Measurements from ENCODE around the gene GATA3.

The GATA3 gene

DNA sequence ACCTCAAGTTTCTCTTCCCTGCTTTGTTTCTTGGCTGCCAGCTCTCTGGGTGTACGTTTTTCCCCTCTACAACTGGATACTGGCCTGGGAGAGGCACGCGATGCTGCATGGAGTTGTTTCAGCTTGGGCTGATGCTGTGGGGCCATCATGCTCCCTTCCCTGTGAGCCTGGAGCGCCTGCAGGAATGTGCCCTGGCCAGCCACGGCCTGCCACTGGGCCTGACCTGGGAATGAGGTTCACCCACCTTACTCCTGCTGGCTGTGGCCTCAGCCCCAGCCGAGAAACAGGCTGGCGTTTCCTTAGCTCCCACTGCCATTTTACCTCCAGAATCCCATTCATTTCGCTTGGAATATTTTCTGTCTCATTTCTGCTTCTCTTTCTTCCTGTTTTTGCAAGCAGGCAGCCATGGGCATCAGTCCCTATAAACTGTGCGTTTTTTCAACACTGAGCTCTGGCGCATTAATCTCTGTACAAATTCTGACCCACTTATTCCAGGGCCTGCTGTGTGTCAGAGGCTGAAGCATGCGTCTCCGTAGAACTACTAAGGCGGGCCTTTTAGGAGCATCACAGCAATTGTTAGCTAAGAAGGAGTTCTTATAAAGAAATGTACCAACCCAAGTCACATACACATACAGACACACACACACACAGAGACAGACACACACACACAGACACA, 57.9 kb downstream of the GATA3 start:
- H3K4me3 ChIP-seq (ENCODE audit: low read depth, low read length): no peak overlapping the region
- no peak for DNase-seq (ENCODE audit: low read depth)
- TF ChIP-seq, protein P1, sequence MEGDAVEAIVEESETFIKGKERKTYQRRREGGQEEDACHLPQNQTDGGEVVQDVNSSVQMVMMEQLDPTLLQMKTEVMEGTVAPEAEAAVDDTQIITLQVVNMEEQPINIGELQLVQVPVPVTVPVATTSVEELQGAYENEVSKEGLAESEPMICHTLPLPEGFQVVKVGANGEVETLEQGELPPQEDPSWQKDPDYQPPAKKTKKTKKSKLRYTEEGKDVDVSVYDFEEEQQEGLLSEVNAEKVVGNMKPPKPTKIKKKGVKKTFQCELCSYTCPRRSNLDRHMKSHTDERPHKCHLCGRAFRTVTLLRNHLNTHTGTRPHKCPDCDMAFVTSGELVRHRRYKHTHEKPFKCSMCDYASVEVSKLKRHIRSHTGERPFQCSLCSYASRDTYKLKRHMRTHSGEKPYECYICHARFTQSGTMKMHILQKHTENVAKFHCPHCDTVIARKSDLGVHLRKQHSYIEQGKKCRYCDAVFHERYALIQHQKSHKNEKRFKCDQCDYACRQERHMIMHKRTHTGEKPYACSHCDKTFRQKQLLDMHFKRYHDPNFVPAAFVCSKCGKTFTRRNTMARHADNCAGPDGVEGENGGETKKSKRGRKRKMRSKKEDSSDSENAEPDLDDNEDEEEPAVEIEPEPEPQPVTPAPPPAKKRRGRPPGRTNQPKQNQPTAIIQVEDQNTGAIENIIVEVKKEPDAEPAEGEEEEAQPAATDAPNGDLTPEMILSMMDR (IDR thresholded peaks at IDR 0.05; ENCODE audit: insufficient read depth, low read depth, low read length, missing control alignments): no peak

DNA sequence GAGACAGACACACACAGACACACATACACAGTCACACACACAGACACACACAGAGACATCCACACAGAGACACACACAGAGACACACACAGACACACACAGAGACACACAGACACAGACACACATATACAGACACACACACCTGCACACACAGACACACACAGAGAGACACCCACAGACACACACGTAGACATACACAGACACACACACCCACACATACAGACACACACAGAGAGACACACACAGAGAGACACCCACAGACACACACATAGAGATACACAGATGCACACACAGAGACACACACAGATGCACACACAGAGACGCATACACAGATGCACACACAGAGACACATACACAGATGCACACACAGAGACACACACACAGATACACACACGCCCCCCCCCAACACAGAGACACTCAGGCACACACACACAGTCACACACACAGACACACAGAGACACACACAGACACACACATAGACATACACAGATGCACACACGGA, 58.5 kb downstream of the GATA3 start:
- TF ChIP-seq, protein P1 (IDR thresholded peaks at IDR 0.05; ENCODE audit: insufficient read depth, low read depth, low read length, missing control alignments): no peak
- DNase-seq (ENCODE audit: low read depth): no peak
- H3K4me3 ChIP-seq (ENCODE audit: low read depth, low read length): no peak overlapping the region

DNA sequence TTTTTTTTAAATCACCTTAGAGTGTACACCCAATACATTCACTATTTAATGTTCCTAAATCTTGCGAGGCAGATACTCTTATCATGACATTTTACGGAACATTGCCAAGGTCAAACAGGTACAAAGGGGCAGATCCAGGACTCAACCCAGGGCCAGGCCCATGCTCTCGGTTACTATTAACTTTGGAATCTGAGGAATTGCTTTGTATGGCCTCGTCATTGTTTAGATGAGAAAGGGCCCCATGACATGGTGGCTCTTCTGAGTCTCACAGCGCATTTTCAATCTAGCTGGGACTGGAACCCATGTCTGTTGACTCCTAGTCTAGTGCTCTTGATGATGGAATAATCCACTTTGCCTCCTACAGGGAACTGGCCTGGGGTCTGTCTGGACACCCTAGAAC, 59.1 kb downstream of the GATA3 start:
- H3K4me3 ChIP-seq (ENCODE audit: low read depth, low read length): no peak overlapping the region
- no peak for DNase-seq (ENCODE audit: low read depth)
- TF ChIP-seq, protein P1 (IDR thresholded peaks at IDR 0.05; ENCODE audit: insufficient read depth, low read depth, low read length, missing control alignments): no peak

DNA sequence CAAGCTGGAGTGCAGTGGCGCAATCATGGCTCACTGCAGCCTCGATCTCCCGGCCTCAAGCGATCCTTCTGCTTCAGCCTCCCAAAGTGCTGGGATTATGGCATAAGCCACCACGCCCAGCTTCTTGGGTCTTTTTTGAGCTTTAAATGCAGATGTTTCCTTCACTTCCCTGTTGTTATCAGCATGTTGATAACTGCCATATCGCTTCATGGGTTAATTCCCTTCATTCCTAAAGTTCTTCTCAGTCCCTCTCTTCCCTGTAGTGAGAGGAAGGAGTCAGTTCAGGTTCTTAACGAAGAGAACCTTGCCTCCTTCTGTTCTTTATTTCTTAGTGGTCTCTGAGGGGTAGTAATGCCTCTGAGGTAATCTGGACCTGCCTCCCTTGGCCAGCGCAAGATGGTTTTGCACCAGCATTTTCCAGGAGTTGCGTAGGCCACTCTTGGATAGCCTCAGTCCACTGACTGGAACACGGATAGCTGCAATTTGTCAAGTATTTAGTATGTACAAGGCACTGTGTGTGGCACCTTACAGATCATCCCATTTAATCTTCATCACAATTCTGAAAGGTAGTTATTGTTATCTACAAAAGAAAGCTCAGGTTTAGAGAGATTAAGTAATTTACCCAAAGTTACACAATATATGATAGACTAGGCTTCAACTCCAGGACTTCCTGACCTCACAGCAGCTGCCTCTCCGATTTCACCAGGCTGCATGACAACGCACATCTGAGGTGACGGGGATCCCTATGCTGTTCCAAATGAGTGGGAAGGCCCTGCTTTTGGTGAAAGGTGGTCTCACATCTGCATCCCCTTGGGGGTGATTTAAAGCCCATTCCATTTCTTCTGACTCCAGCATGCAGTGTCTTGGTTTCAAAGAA, 60.5 kb downstream of the GATA3 start:
- DNase-seq (ENCODE audit: low read depth): no peak
- no peak overlapping the region for H3K4me3 ChIP-seq (ENCODE audit: low read depth, low read length)
- TF ChIP-seq, protein P1 (IDR thresholded peaks at IDR 0.05; ENCODE audit: insufficient read depth, low read depth, low read length, missing control alignments): no peak

DNA sequence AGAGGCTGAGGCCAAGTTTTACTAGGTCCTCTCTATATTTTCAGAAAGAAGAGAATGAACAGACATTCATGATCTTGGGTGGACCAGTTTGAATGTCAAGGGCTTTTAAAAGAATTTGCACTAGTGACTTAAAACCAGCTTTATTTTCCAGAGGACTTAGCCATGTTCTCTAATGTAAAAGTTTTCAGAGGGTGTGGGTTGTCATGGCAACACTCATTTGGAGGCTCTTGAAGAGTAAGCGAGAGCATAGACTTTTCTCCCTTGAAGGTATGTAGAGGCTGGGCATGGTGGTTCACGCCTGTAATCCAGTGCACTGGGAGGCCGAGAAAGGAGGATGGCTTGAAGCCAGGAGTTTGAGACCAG, 61.1 kb downstream of the GATA3 start:
- DNase-seq (ENCODE audit: low read depth): no peak
- H3K4me3 ChIP-seq (ENCODE audit: low read depth, low read length): no peak overlapping the region
- TF ChIP-seq, protein P1 (IDR thresholded peaks at IDR 0.05; ENCODE audit: insufficient read depth, low read depth, low read length, missing control alignments): no peak

DNA sequence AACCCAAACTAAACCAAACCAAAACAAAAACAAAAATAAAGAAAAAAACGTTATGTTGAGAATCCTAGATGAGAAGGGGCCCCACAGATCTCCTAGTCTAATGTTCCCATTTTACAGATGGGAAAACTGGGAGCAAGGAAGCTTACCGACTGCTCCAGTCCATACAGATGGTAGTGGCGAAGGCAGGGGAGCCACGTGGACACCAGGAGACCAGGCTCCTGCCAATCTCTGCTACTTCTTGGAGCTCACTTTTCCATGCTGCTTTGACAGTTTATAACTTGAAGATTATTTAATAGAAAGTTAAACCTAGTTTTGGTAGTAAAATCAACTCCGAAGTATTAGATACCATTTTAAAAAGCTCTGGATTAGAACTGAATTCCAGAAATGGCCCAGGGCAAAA, 62.0 kb downstream of the GATA3 start:
- TF ChIP-seq, protein P1 (IDR thresholded peaks at IDR 0.05; ENCODE audit: insufficient read depth, low read depth, low read length, missing control alignments): no peak
- DNase-seq (ENCODE audit: low read depth): no peak
- no peak overlapping the region for H3K4me3 ChIP-seq (ENCODE audit: low read depth, low read length)
